Activated CD8-positive, alpha-beta memory T cell treated with anti-CD3 and anti-CD28 coated beads for 24 hours (primary cell): ENCODE results near the gene CLCN4.

Experiments
- DNase-seq: peaks from one replicate; pipeline ENCODE4 v3.0.0-alpha.2; 2020

Gene CLCN4

GRCh38 chrX:10246846-10247245 lies 90.1 kb downstream of the CLCN4 start:
- DNase-seq: no peak

GRCh38 chrX:10254739-10255138 lies 98.0 kb downstream of the CLCN4 start:
- DNase-seq: no peak

- no peak for DNase-seq
These were observed 102.9 kb downstream of the CLCN4 start for GRCh38 chrX:10259716-10260115.

GRCh38 chrX:10265775-10266174 lies 109.0 kb downstream of the CLCN4 start:
- DNase-seq: no peak

GRCh38 chrX:10278716-10279115 lies 121.9 kb downstream of the CLCN4 start:
- no peak for DNase-seq

- DNase-seq: no peak
These were observed 123.3 kb downstream of the CLCN4 start for GRCh38 chrX:10280071-10280470.

- no peak for DNase-seq
These were observed 125.7 kb downstream of the CLCN4 start for GRCh38 chrX:10282490-10282889.

GRCh38 chrX:10286195-10286594 lies 129.4 kb downstream of the CLCN4 start:
- no peak for DNase-seq
